Fibroblast of lung (primary cell): Measurements from ENCODE around the gene CNN3. TPM values are rescaled to one million over a fixed set of nuclear protein-coding genes. Genes with fewer than 3 reads are reported as not detected.

ENCODE experiments used
- DNase-seq, 2 donors: peaks; one replicate each; pipeline versions ENCODE4 v3.0.0 to v3.0.0-alpha.2; 2010; ENCODE audit warnings: low read depth in 2 of 2
- H2AFZ ChIP-seq: 2 replicates; pipeline ENCODE4 v1.5.1; 2012; ENCODE audit warnings: low read length, control low read depth, inconsistent platforms
- H3K27ac ChIP-seq: 2 replicates; pipeline ENCODE4 v1.5.1; 2011; ENCODE audit warnings: low read length, control low read depth; ENCODE audit not compliant: insufficient read depth
- H3K27me3 ChIP-seq: 2 replicates; pipeline ENCODE4 v1.5.1; 2011; ENCODE audit warnings: mild to moderate bottlenecking, low read length; ENCODE audit not compliant: control insufficient read depth, insufficient read depth
- H3K36me3 ChIP-seq: 2 replicates; pipeline ENCODE4 v1.5.1; 2011; ENCODE audit warnings: low read length; ENCODE audit not compliant: control insufficient read depth, insufficient read depth
- H3K4me1 ChIP-seq: 2 replicates; pipeline ENCODE4 v1.5.1; 2011; ENCODE audit warnings: low read length; ENCODE audit not compliant: control insufficient read depth, insufficient read depth; ENCODE audit errors: extremely low read depth
- H3K4me2 ChIP-seq: 2 replicates; pipeline ENCODE4 v1.5.1; 2011; ENCODE audit warnings: low read length, control low read depth; ENCODE audit not compliant: insufficient read depth; ENCODE audit errors: extremely low read depth
- H3K4me3 ChIP-seq, 4 experiments: fragments of 200-600 bp in 1 of 4; sonication (generic) in 1 of 4; replicated peaks in 1 of 4; 2 replicates each; pipeline ENCODE4 v1.5.1; 2011 to 2016; ENCODE audit warnings: low read length in 4 of 4, low read depth in 3 of 4, mild to moderate bottlenecking in 3 of 4, control low read depth in 2 of 4, inconsistent platforms in 1 of 4, mixed read lengths in 1 of 4; ENCODE audit not compliant: insufficient read depth in 1 of 4; ENCODE audit errors: control extremely low read depth in 1 of 4
- H3K79me2 ChIP-seq: 2 replicates; pipeline ENCODE4 v1.5.1; 2012; ENCODE audit warnings: mild to moderate bottlenecking, low read length, inconsistent platforms; ENCODE audit not compliant: control insufficient read depth, insufficient read depth
- H3K9ac ChIP-seq: 2 replicates; pipeline ENCODE4 v1.5.1; 2011; ENCODE audit warnings: mild to moderate bottlenecking, low read length, control low read depth; ENCODE audit not compliant: insufficient read depth
- H3K9me3 ChIP-seq: 2 replicates; pipeline ENCODE4 v1.5.1; 2012; ENCODE audit warnings: low read depth, low read length; ENCODE audit not compliant: control insufficient read depth, insufficient read depth
- H4K20me1 ChIP-seq: 2 replicates; pipeline ENCODE4 v1.5.1; 2011; ENCODE audit warnings: low read length; ENCODE audit not compliant: control insufficient read depth, insufficient read depth; ENCODE audit errors: extremely low read depth
- CTCF ChIP-seq, 2 donors: IDR thresholded peaks in 1 of 2; conservative IDR thresholded peaks in 1 of 2; 1 replicate in 1 of 2; 2 replicates in 1 of 2; pipeline ENCODE4 v1.5.1; 2011 to 2012; ENCODE audit warnings: low read length in 2 of 2, control low read depth in 1 of 2, inconsistent platforms in 1 of 2, low read depth in 1 of 2, mild to moderate bottlenecking in 1 of 2
- EZH2 ChIP-seq: IDR thresholded peaks from 2 replicates; pipeline ENCODE4 v1.5.1; 2012; ENCODE audit warnings: low read length, control low read depth, mild to moderate bottlenecking; ENCODE audit errors: missing control alignments
- polyA minus RNA-seq: library from RNA; depleted of rRNA, polyadenylated mRNA; stranded (reverse); fragments of >200 nt; gene quantifications from 2 replicates; pipeline ENCODE4 v1.2.3, GENCODE V29; 2011; ENCODE audit warnings: low replicate concordance
- polyA plus RNA-seq, 2 donors: library from polyadenylated mRNA; depleted of rRNA in 1 of 2; stranded (reverse) in 1 of 2; unstranded in 1 of 2; fragments of >200 nt; gene quantifications; 2 replicates each; pipeline ENCODE4 v1.2.1, GENCODE V29; 2011 to 2012; ENCODE audit warnings: missing spikeins in 1 of 2
- total RNA-seq: library from RNA; depleted of rRNA; stranded (reverse); fragments of >200 nt; gene quantifications from 2 replicates; pipeline ENCODE4 v1.2.1, GENCODE V29; 2014

Gene CNN3
- total RNA-seq (312 and 601 TPM in 2 replicates), polyA plus RNA-seq (637 and 670 TPM in 2 replicates), polyA minus RNA-seq (153 and 168 TPM in 2 replicates)
- polyA plus RNA-seq (2012): 520 and 526 TPM in 2 replicates

GRCh38 chr1:94926915-94927404, at the start of gene CNN3:
CNN3 (minus strand) TSS chr1:94927110; CDS start chr1:94926894, 216 bp downstream.
- DNase-seq: peak; percentile 93 to 96
- peak within 1 kb of the TSS; percentile 93 for H3K9ac ChIP-seq
- no peak within 1 kb of the TSS for H2AFZ ChIP-seq
- H4K20me1 ChIP-seq: no peaks in the 10 kb centered on the region
- peak within 1 kb of the TSS; percentile 68 to 91 (median 88) for H3K4me3 ChIP-seq
- H3K4me1 ChIP-seq: peaks cover 7% of the 10 kb centered on the region
- H3K27me3 ChIP-seq: no peaks in the 10 kb centered on the region
- peaks cover 73% of the 10 kb centered on the region for H3K79me2 ChIP-seq
- peak within 1 kb of the TSS; percentile 82 for H3K4me2 ChIP-seq
- TF ChIP-seq CTCF (conservative IDR thresholded peaks at IDR 0.05 in 1 of 2, IDR thresholded peaks at IDR 0.05 in 1 of 2; ENCODE audit: low read depth in 1 of 2, low read length in 2 of 2) (no peak), EZH2 (no peak)
- H3K36me3 ChIP-seq: no peaks in the 10 kb centered on the region
- H3K27ac ChIP-seq: peak within 1 kb of the TSS; percentile 82
- H3K9me3 ChIP-seq: no peaks in the 10 kb centered on the region

- H3K4me1 ChIP-seq: peaks cover 17% of the 10 kb centered on the region
- H3K36me3 ChIP-seq: no peaks in the 10 kb centered on the region
- H3K9me3 ChIP-seq: no peaks in the 10 kb centered on the region
- H3K27ac ChIP-seq: peak overlapping the region; percentile 57
- TF ChIP-seq EZH2 (no peak), CTCF (conservative IDR thresholded peaks at IDR 0.05 in 1 of 2, IDR thresholded peaks at IDR 0.05 in 1 of 2; ENCODE audit: low read depth in 1 of 2, low read length in 2 of 2) (no peak)
- no peaks in the 10 kb centered on the region for H3K27me3 ChIP-seq
- no peak overlapping the region for H3K9ac ChIP-seq
- H3K79me2 ChIP-seq: no peaks in the 10 kb centered on the region
- H2AFZ ChIP-seq: no peak overlapping the region
- H3K4me2 ChIP-seq: peak overlapping the region; percentile 7
- no peaks in the 10 kb centered on the region for H4K20me1 ChIP-seq
- DNase-seq: peak; percentile 34 to 93
- H3K4me3 ChIP-seq: peak overlapping the region in 1 of 4 experiments; percentile 8
These were observed 47.9 kb upstream of the CNN3 start for GRCh38 chr1:94974824-94975223.

GRCh38 chr1:94974241-94974640, 47.3 kb upstream of the CNN3 start:
- Histone ChIP-seq H3K79me2 (no peaks in the 10 kb centered on the region), H3K27me3 (no peaks in the 10 kb centered on the region), H3K36me3 (no peaks in the 10 kb centered on the region), H3K4me3 (no peak overlapping the region), H3K27ac (peak overlapping the region; percentile 57), H3K9ac (no peak overlapping the region), H4K20me1 (no peaks in the 10 kb centered on the region), H3K4me1 (peaks cover 17% of the 10 kb centered on the region), H3K4me2 (peak overlapping the region; percentile 7), H2AFZ (no peak overlapping the region), H3K9me3 (no peaks in the 10 kb centered on the region)
- TF ChIP-seq CTCF (conservative IDR thresholded peaks at IDR 0.05 in 1 of 2, IDR thresholded peaks at IDR 0.05 in 1 of 2; ENCODE audit: low read depth in 1 of 2, low read length in 2 of 2) (no peak), EZH2 (no peak)
- peak; percentile 51 to 89 for DNase-seq
